Nephron (organoid): ENCODE results near the gene ARMCX1.
"Not testable (repeated sequence)": the region's sequence is repeated elsewhere in the genome, so short reads cannot be mapped to it uniquely, and the experiment has no call there.

ENCODE experiments used
- H3K27ac Mint-ChIP-seq, 3 experiments: 2 replicates each; pipeline ENCODE4 v1.8.0; 2020; ENCODE audit warnings: mixed read lengths in 3 of 3, mild to moderate bottlenecking in 2 of 3, moderate library complexity in 1 of 3
- H3K27me3 Mint-ChIP-seq: 2 replicates; pipeline ENCODE4 v1.8.0; 2021; ENCODE audit warnings: low read depth, mild to moderate bottlenecking, moderate library complexity, mixed read lengths
- H3K36me3 Mint-ChIP-seq: 2 replicates; pipeline ENCODE4 v1.8.0; 2020; ENCODE audit warnings: low read depth, mixed read lengths
- H3K4me1 Mint-ChIP-seq: 2 replicates; pipeline ENCODE4 v1.8.0; 2020; ENCODE audit warnings: mixed read lengths
- H3K4me3 Mint-ChIP-seq, 3 experiments: 2 replicates each; pipeline ENCODE4 v1.8.0; 2020; ENCODE audit warnings: mild to moderate bottlenecking in 3 of 3, mixed read lengths in 3 of 3, moderate library complexity in 2 of 3
- H3K9me3 Mint-ChIP-seq: 2 replicates; pipeline ENCODE4 v1.8.0; 2020; ENCODE audit warnings: mixed read lengths
- CTCF ChIP-seq, 3 experiments: fragments of 200-600 bp; sonication (generic); IDR thresholded peaks; one replicate each; pipeline ENCODE4 v1.5.0; 2021; ENCODE audit warnings: antibody characterized with exemption in 3 of 3; ENCODE audit not compliant: unreplicated experiment in 3 of 3

The ARMCX1 gene

GRCh38 chrX:101550362-101550750 is at the start of gene ARMCX1:
ARMCX1 (plus strand) TSS chrX:101550547; CDS start chrX:101552931, 2,384 bp downstream.
- Mint-ChIP-seq H3K4me1 (peaks cover 13% of the 10 kb centered on the region), H3K36me3 (peaks cover 28% of the 10 kb centered on the region), H3K27ac (peak within 1 kb of the TSS; percentile 93 to 98 (median 96)), H3K9me3 (peaks cover 11% of the 10 kb centered on the region), H3K4me3 (peak within 1 kb of the TSS; percentile 91 to 93 (median 92)), H3K27me3 (no peaks in the 10 kb centered on the region)
- no peak for TF ChIP-seq CTCF (IDR thresholded peaks at IDR 0.05; ENCODE audit: unreplicated experiment in 3 of 3)

GRCh38 chrX:101502929-101503328 is 47.4 kb upstream of the ARMCX1 start:
- Mint-ChIP-seq H3K36me3 (peaks cover 58% of the 10 kb centered on the region), H3K9me3 (peaks cover 43% of the 10 kb centered on the region)
- not testable (repeated sequence) for H3K4me3 Mint-ChIP-seq, H3K27ac Mint-ChIP-seq, H3K27me3 Mint-ChIP-seq, H3K4me1 Mint-ChIP-seq

- H3K4me3 Mint-ChIP-seq, result no peak overlapping the region
- no peaks in the 10 kb centered on the region for H3K27me3 Mint-ChIP-seq
- no peaks in the 10 kb centered on the region for H3K4me1 Mint-ChIP-seq
- TF ChIP-seq CTCF (IDR thresholded peaks at IDR 0.05; ENCODE audit: unreplicated experiment in 3 of 3), result no peak
- peaks cover 14% of the 10 kb centered on the region for H3K9me3 Mint-ChIP-seq
- H3K36me3 Mint-ChIP-seq, result peaks cover 19% of the 10 kb centered on the region
- no peak overlapping the region for H3K27ac Mint-ChIP-seq
Observed at GRCh38 chrX:101507372-101507771, 43.0 kb upstream of the ARMCX1 start.

- no peak overlapping the region for H3K4me3 Mint-ChIP-seq
- peaks cover 13% of the 10 kb centered on the region for H3K9me3 Mint-ChIP-seq
- no peaks in the 10 kb centered on the region for H3K27me3 Mint-ChIP-seq
- H3K36me3 Mint-ChIP-seq, result peaks cover 18% of the 10 kb centered on the region
- H3K27ac Mint-ChIP-seq, result no peak overlapping the region
- TF ChIP-seq CTCF (IDR thresholded peaks at IDR 0.05; ENCODE audit: unreplicated experiment in 3 of 3), result no peak
- no peaks in the 10 kb centered on the region for H3K4me1 Mint-ChIP-seq
Observed at GRCh38 chrX:101507986-101508385, 42.4 kb upstream of the ARMCX1 start.

- no peaks in the 10 kb centered on the region for H3K4me1 Mint-ChIP-seq
- no peak overlapping the region for H3K4me3 Mint-ChIP-seq
- no peak for TF ChIP-seq CTCF (IDR thresholded peaks at IDR 0.05; ENCODE audit: unreplicated experiment in 3 of 3)
- no peak overlapping the region for H3K27ac Mint-ChIP-seq
- H3K27me3 Mint-ChIP-seq, result no peaks in the 10 kb centered on the region
- H3K36me3 Mint-ChIP-seq, result peaks cover 10% of the 10 kb centered on the region
- peaks cover 42% of the 10 kb centered on the region for H3K9me3 Mint-ChIP-seq
Observed at GRCh38 chrX:101530944-101531343, 19.4 kb upstream of the ARMCX1 start.

GRCh38 chrX:101539116-101539515 is 11.2 kb upstream of the ARMCX1 start:
- Mint-ChIP-seq H3K4me3 (no peak overlapping the region), H3K9me3 (peaks cover 21% of the 10 kb centered on the region), H3K36me3 (peaks cover 7% of the 10 kb centered on the region), H3K27ac (no peak overlapping the region), H3K27me3 (no peaks in the 10 kb centered on the region), H3K4me1 (no peaks in the 10 kb centered on the region)
- no peak for TF ChIP-seq CTCF (IDR thresholded peaks at IDR 0.05; ENCODE audit: unreplicated experiment in 3 of 3)
